GM19467 (cell line): Measurements from ENCODE around the gene GPRC5D.

Experiments used
- ATAC-seq: cut with Tn5 transposase; IDR thresholded peaks from one replicate; pipeline ENCODE4 v1.9.1; 2021; ENCODE audit warnings: mild to moderate bottlenecking, moderate library complexity; ENCODE audit not compliant: unreplicated experiment

GPRC5D gene

GRCh38 chr12:12952036-12952435 is at the start of gene GPRC5D:
TSS of gene GPRC5D (minus strand) at chr12:12952170. CDS start at chr12:12950384, 1,786 bp downstream.
- ATAC-seq, result no peak

- no peak for ATAC-seq
These were observed 49.7 kb upstream of the GPRC5D start for GRCh38 chr12:13001775-13002040.

GRCh38 chr12:13000925-13001774 is 49.2 kb upstream of the GPRC5D start:
- no peak for ATAC-seq

- peak; percentile 32 for ATAC-seq
These were observed 48.6 kb upstream of the GPRC5D start for GRCh38 chr12:13000616-13000924.

- peak; percentile 86 for ATAC-seq
These were observed 48.1 kb upstream of the GPRC5D start, which contains the start of gene HEBP1 for GRCh38 chr12:12999959-13000615. TSS of gene HEBP1 (minus strand) at chr12:13000265. CDS start at chr12:13000114, 151 bp downstream.

GRCh38 chr12:12999271-12999958 is 47.4 kb upstream of the GPRC5D start:
- no peak for ATAC-seq

- ATAC-seq, result no peak
These were observed 46.3 kb upstream of the GPRC5D start for GRCh38 chr12:12998248-12998647.

GRCh38 chr12:12997734-12998133 is 45.8 kb upstream of the GPRC5D start:
- no peak for ATAC-seq

GRCh38 chr12:12997156-12997555 is 45.2 kb upstream of the GPRC5D start:
- no peak for ATAC-seq

- ATAC-seq, result no peak
These were observed 44.2 kb upstream of the GPRC5D start for GRCh38 chr12:12996209-12996608.

GRCh38 chr12:12995088-12995487 is 43.1 kb upstream of the GPRC5D start:
- ATAC-seq, result no peak

GRCh38 chr12:12993367-12993766 is 41.4 kb upstream of the GPRC5D start:
- no peak for ATAC-seq

- no peak for ATAC-seq
These were observed 40.6 kb upstream of the GPRC5D start for GRCh38 chr12:12992418-12993130.

- ATAC-seq, result no peak
These were observed 38.9 kb upstream of the GPRC5D start for GRCh38 chr12:12990700-12991468.

- no peak for ATAC-seq
These were observed 35.5 kb upstream of the GPRC5D start for GRCh38 chr12:12987421-12987820.

- no peak for ATAC-seq
These were observed 34.9 kb upstream of the GPRC5D start for GRCh38 chr12:12986775-12987331.

GRCh38 chr12:12985817-12986408 is 33.9 kb upstream of the GPRC5D start:
- no peak for ATAC-seq

GRCh38 chr12:12984149-12984548 is 32.2 kb upstream of the GPRC5D start:
- no peak for ATAC-seq

- no peak for ATAC-seq
These were observed 31.6 kb upstream of the GPRC5D start for GRCh38 chr12:12983420-12984035.
